Nephron progenitor cell (in vitro differentiated cells): ENCODE measurements around the gene NET1.

Experiments used
- DNase-seq: peaks from one replicate; pipeline ENCODE4 v3.0.0; 2021
- H3K27ac Mint-ChIP-seq: 2 replicates; pipeline ENCODE4 v1.8.0; 2021; ENCODE audit warnings: mild to moderate bottlenecking, moderate library complexity, mixed read lengths
- H3K27me3 Mint-ChIP-seq: 2 replicates; pipeline ENCODE4 v1.8.0; 2021; ENCODE audit warnings: mild to moderate bottlenecking, low read depth, mixed read lengths; ENCODE audit not compliant: poor library complexity
- H3K36me3 Mint-ChIP-seq: 2 replicates; pipeline ENCODE4 v1.8.0; 2021; ENCODE audit warnings: low read depth, mixed read lengths
- H3K4me1 Mint-ChIP-seq: 2 replicates; pipeline ENCODE4 v1.8.0; 2021; ENCODE audit warnings: mixed read lengths
- H3K4me3 Mint-ChIP-seq: 2 replicates; pipeline ENCODE4 v1.8.0; 2021; ENCODE audit warnings: mild to moderate bottlenecking, moderate library complexity, mixed read lengths
- H3K9me3 Mint-ChIP-seq: 2 replicates; pipeline ENCODE4 v1.8.0; 2021; ENCODE audit warnings: mild to moderate bottlenecking, moderate library complexity, mixed read lengths
- CTCF ChIP-seq: fragments of 200-600 bp; sonication (generic); IDR thresholded peaks from 2 replicates; pipeline ENCODE4 v1.5.0; 2021; ENCODE audit warnings: antibody characterized with exemption

The NET1 gene

GRCh38 chr10:5490032-5490431 is 77.7 kb downstream of the NET1 start:
- DNase-seq = no peak
- H3K4me3 Mint-ChIP-seq = no peak overlapping the region
- no peak for TF ChIP-seq CTCF
- peaks cover 3% of the 10 kb centered on the region for H3K27me3 Mint-ChIP-seq
- no peaks in the 10 kb centered on the region for H3K36me3 Mint-ChIP-seq
- peaks cover 31% of the 10 kb centered on the region for H3K4me1 Mint-ChIP-seq
- H3K27ac Mint-ChIP-seq = no peak overlapping the region
- H3K9me3 Mint-ChIP-seq = peaks cover 8% of the 10 kb centered on the region

- Mint-ChIP-seq H3K9me3 (peaks cover 8% of the 10 kb centered on the region), H3K27ac (no peak overlapping the region), H3K27me3 (peaks cover 3% of the 10 kb centered on the region), H3K4me1 (peaks cover 35% of the 10 kb centered on the region), H3K4me3 (no peak overlapping the region), H3K36me3 (no peaks in the 10 kb centered on the region)
- no peak for TF ChIP-seq CTCF
- DNase-seq = no peak
Observed at GRCh38 chr10:5490698-5491464, 78.5 kb downstream of the NET1 start.

GRCh38 chr10:5491477-5491876 is 79.1 kb downstream of the NET1 start:
- DNase-seq = no peak
- Mint-ChIP-seq H3K36me3 (no peaks in the 10 kb centered on the region), H3K4me1 (peaks cover 35% of the 10 kb centered on the region), H3K27me3 (no peaks in the 10 kb centered on the region), H3K9me3 (peaks cover 8% of the 10 kb centered on the region), H3K4me3 (no peak overlapping the region), H3K27ac (no peak overlapping the region)
- no peak for TF ChIP-seq CTCF

DNA sequence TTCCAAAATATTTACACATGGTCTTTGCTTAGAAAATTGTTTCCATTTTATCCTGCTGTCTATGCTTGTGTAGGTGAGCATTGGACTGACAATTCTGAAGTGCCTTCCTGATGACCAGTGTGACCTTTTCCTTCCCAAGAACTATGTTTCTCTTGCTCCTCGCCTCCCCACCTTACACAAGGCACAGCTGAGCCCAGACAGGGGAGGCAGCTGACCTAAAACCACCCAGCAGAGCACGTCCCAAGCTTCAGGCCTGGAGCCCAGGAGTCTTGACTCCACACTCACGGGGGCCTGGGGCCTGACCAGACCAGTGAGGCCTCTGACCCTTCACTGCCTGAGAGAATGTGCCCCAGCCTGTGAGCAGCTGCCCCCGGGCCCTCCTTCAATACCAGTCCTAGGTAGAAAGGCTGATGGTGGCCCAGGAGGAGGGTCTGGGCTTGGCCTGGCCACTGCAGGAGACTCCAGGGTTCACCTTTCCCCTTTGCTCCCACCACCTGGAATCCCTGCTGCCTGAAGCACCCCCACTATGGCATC is 80.0 kb downstream of the NET1 start:
- peaks cover 29% of the 10 kb centered on the region for H3K4me1 Mint-ChIP-seq
- no peak overlapping the region for H3K4me3 Mint-ChIP-seq
- H3K9me3 Mint-ChIP-seq = peaks cover 8% of the 10 kb centered on the region
- TF ChIP-seq CTCF = no peak
- H3K27ac Mint-ChIP-seq = no peak overlapping the region
- H3K36me3 Mint-ChIP-seq = no peaks in the 10 kb centered on the region
- DNase-seq = no peak
- no peaks in the 10 kb centered on the region for H3K27me3 Mint-ChIP-seq

DNA sequence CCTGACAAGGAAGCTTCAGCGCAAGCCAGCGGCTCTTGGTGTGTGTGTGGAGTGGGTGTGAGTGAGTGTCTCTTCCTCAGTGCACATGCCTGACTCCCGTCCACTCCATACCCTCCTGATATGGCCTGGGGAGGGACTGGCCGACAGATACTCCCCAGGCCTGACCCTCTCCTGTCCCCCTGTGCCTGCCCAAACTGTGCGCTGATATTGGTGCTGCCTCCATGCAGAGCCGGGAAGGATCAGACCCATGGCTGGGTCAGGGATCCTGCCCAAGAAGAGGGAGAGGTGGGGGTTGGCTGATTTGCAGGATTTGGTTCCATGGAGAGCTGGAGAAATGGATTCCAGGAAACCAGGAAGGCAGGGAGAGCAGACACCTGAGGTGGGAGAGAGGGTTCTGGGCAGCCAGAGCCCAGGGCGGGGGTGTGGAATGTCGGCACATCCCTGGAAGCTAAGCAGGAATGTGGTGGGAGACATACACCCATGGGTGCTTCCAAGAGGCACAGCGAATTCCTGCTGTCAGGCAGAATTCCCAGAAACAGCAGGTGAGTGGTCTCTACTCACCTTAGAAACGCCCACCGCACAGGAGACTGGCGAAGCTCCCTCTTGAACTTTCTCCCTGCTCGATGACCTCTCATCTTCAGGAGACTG is 80.7 kb downstream of the NET1 start:
- H3K27me3 Mint-ChIP-seq = no peaks in the 10 kb centered on the region
- peaks cover 24% of the 10 kb centered on the region for H3K4me1 Mint-ChIP-seq
- H3K36me3 Mint-ChIP-seq = no peaks in the 10 kb centered on the region
- peaks cover 8% of the 10 kb centered on the region for H3K9me3 Mint-ChIP-seq
- H3K4me3 Mint-ChIP-seq = no peak overlapping the region
- no peak for DNase-seq
- no peak for TF ChIP-seq CTCF
- H3K27ac Mint-ChIP-seq = no peak overlapping the region
